LNCaP clone FGC (cell line): ENCODE measurements around the gene PRTN3.

Experiments used
- DNase-seq: peaks from one replicate; pipeline ENCODE4 v3.0.0-alpha.2; 2011; ENCODE audit warnings: low read depth
- H3K4me3 ChIP-seq: 2 replicates; pipeline ENCODE4 v1.5.1; 2011; ENCODE audit warnings: mild to moderate bottlenecking, low read depth, low read length, control low read depth
- CTCF ChIP-seq: IDR thresholded peaks from 2 replicates; pipeline ENCODE4 v1.5.1; 2012; ENCODE audit warnings: mild to moderate bottlenecking; ENCODE audit not compliant: control insufficient read depth, insufficient read depth; ENCODE audit errors: extremely low read depth

PRTN3 gene

DNA sequence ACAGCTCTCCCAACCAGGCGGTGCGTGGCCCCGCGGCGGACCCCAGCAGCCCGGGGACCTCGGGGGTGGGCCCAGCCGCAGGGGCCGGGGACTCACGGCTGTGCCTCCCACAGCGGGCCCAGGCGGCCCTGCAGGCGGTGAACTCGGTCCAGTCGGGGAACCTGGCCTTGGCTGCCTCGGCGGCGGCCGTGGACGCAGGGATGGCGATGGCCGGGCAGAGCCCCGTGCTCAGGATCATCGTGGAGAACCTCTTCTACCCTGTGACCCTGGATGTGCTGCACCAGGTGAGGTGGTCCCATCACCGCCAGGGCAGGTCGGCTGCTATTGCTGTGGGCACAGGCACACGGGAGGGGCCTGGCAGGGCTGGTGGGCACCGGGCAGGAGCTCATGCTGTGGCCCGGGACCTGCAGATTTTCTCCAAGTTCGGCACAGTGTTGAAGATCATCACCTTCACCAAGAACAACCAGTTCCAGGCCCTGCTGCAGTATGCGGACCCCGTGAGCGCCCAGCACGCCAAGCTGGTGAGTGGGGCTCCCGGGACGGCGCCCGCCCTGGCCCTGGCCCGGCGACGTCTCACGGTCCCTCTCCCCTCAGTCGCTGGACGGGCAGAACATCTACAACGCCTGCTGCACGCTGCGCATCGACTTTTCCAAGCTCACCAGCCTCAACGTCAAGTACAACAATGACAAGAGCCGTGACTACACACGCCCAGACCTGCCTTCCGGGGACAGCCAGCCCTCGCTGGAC lies 36.2 kb upstream of the PRTN3 start:
- no peak overlapping the region for H3K4me3 ChIP-seq
- DNase-seq = no peak
- no peak for TF ChIP-seq CTCF

DNA sequence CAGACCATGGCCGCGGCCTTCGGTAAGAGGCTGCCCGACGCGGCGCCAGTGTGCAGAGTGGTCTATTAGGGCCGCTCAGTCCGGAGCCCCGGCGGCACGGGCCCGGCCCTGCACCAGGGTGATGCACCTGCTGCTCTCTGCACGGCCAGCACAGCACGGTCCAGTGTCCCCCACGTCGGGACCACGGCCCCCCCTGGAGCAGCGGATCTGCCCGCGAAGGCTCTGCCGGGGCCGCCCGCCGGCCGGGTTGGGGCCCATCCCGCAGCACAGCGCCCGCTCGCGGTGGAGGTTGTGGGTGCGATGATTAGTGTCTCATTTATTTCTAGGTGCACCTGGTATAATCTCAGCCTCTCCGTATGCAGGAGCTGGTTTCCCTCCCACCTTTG lies 35.6 kb upstream of the PRTN3 start:
- no peak overlapping the region for H3K4me3 ChIP-seq
- no peak for DNase-seq
- no peak for TF ChIP-seq CTCF

DNA sequence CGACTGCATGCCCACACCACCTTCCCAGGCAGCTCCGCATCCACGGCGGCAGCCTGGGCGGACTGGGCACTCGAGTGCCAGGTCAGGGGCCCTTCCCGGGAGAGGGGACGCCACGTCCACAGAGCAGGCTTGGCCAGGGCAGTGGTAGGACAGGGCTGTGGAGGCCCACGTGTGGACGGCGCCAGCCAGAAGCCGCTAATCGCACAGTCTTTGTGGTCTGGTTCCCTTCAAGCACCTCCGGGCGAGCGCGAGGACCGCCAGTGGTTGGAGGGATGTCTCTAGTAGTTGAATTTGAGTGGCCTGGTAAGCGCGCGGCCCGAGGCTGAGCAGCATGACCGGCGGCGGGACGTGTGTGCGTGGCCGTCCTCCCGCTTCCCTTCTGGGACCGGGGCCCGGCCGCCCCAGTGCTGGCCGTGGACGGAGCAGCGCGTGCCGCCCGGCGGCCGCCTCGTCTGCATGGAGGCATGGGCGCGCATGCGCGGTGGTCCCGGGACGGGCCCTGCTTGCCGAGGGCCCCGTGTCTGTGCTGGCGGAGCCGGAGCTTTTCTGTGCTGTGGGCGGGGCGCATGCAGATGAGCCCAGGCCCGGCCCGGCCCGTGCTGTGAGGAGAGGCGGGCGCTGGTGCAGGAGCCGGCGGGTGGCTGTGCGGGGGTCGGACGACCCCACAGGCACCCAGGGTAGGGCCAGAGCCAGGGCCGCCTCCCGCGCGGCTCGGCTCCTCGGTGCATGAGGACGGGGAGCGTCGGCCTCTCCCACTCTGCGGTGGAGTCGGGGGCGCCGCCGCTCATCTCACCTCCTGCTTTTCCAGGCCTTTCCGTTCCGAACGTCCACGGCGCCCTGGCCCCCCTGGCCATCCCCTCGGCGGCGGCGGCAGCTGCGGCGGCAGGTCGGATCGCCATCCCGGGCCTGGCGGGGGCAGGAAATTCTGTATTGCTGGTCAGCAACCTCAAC lies 34.9 kb upstream of the PRTN3 start:
- H3K4me3 ChIP-seq = no peak overlapping the region
- no peak for TF ChIP-seq CTCF
- DNase-seq = no peak

GRCh38 chr19:806815-807421 lies 33.9 kb upstream of the PRTN3 start:
- no peak for TF ChIP-seq CTCF
- H3K4me3 ChIP-seq = no peak overlapping the region
- DNase-seq = no peak

- DNase-seq = no peak
- TF ChIP-seq CTCF = no peak
- H3K4me3 ChIP-seq = no peak overlapping the region
These were observed 33.0 kb upstream of the PRTN3 start for GRCh38 chr19:807627-808422.

DNA sequence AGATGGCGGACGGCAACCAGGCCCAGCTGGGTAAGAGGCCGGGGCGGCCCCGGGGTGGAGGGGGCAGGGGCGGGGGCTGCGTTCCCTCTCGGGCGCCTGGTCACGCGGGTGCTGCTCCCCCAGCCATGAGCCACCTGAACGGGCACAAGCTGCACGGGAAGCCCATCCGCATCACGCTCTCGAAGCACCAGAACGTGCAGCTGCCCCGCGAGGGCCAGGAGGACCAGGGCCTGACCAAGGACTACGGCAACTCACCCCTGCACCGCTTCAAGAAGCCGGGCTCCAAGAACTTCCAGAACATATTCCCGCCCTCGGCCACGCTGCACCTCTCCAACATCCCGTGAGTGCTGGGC lies 32.4 kb upstream of the PRTN3 start:
- no peak for TF ChIP-seq CTCF
- no peak for DNase-seq
- H3K4me3 ChIP-seq = no peak overlapping the region
